Dermis microvascular lymphatic vessel endothelial cell (primary cell): ENCODE measurements around the gene YEATS4. TPM values are rescaled to one million over a fixed set of nuclear protein-coding genes. Genes with fewer than 3 reads are reported as not detected.
A peak's percentile ranks its signal among the peaks of the same experiment; 100 is the strongest.

Experiments used
- DNase-seq, 2 donors: peaks; one replicate each; pipeline versions ENCODE4 v3.0.0 to v3.0.0-alpha.2; 2010; ENCODE audit warnings: low read depth in 2 of 2
- total RNA-seq: library from RNA; depleted of rRNA; stranded (reverse); fragments of >200 nt; gene quantifications from 2 replicates; pipeline ENCODE4 v1.2.1, GENCODE V29; 2014

YEATS4 gene
- total RNA-seq, 1 donor from 2014 or later, result 17.6 TPM

- DNase-seq, result no peak
Measured at GRCh38 chr12:69433653-69434052, 74.1 kb downstream of the YEATS4 start.

GRCh38 chr12:69435644-69436043 lies 76.1 kb downstream of the YEATS4 start:
- peak; percentile 3 to 32 for DNase-seq

GRCh38 chr12:69437073-69437472 lies 77.5 kb downstream of the YEATS4 start:
- DNase-seq, result no peak

GRCh38 chr12:69438539-69438938 lies 79.0 kb downstream of the YEATS4 start:
- no peak for DNase-seq

GRCh38 chr12:69440016-69440415 lies 80.5 kb downstream of the YEATS4 start:
- no peak for DNase-seq

Other genes starting within 250 kb of the YEATS4 start
- 17.1 and 17.7 TPM in 2 replicates for gene CPSF6, start 120.2 kb upstream of the YEATS4 start, total RNA-seq
- gene LYZ, start 11.4 kb upstream of the YEATS4 start, total RNA-seq, result under 0.01 TPM in 1 of 2 replicates, not detected in the other
- 16.2 and 16.6 TPM in 2 replicates for gene FRS2, start 110.6 kb downstream of the YEATS4 start, total RNA-seq
- 227 and 251 TPM in 2 replicates for gene CCT2, start 225.7 kb downstream of the YEATS4 start, total RNA-seq